HG02884 (cell line): ENCODE data around the gene EMC9.
A peak's percentile ranks its signal among the peaks of the same experiment; 100 is the strongest.
"Not testable (repeated sequence)": the region's sequence is repeated elsewhere in the genome, so short reads cannot be mapped to it uniquely, and the experiment has no call there.

Experiments used
- ATAC-seq: cut with Tn5 transposase; IDR thresholded peaks from one replicate; pipeline ENCODE4 v1.9.1; 2021; ENCODE audit warnings: mild to moderate bottlenecking, moderate library complexity; ENCODE audit not compliant: unreplicated experiment

Gene EMC9

DNA sequence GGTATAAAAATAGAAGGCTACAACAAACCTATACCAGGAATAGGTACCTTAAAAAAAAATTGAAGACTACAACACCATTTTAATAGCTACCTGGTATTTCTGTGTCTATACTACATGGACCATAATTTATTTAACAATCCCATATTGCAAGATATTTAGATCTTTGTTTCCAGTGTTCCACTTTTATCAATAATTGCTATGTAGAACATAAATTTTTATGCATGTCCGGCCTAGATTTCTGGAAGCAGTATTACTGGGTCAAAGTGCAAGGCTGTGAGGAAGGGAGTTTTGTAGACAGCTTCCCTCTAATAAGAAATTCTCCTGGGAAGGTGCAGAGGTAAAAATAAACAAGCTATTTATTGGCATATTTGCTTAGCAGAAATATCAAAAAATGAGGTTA lies 30.9 kb downstream of the EMC9 start:
- ATAC-seq, result no peak

DNA sequence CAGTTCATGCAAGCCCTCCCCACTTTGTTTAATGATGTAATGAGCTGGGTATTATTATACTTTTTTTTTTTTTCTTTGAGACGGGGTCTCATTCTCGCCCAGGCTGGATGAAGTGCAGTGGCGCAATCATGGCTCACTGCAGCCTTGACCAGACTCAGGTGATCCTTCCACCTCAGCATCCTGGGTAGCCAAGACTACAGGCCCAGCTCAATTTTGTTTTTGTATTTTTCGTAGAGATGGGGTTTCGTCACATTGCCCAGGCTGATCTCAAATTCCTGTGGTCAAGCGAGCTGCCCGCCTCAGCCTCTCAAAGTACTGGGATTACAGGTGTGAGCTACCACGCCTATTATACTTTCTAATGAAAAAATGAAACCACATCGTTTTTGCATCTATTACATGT lies 31.3 kb downstream of the EMC9 start:
- no peak for ATAC-seq

DNA sequence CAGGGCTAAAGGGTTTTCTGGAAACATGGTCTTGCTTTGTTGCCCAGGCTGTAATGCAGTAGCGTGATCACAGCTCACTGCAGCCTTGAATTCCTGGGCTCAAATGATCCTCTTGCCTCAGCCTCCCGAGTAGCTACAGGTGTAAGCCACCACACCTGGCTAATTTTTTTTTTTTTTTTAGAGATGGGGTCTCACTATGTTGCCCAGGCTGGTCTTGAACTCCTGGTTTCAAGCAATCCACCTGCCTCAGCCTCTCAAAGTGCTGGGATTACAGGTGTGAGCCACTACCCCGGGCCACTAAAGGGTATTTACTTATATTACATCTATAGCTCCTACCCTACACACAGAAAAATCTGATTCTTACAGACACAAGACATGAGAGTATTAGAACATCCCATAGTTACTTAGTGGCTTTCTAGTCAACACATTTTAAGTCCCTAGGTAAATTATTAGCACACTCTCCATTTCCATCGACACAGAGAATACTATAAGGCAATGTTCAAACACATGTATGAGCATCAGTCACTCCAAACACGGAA lies 33.0 kb downstream of the EMC9 start:
- peak; percentile 30 for ATAC-seq

DNA sequence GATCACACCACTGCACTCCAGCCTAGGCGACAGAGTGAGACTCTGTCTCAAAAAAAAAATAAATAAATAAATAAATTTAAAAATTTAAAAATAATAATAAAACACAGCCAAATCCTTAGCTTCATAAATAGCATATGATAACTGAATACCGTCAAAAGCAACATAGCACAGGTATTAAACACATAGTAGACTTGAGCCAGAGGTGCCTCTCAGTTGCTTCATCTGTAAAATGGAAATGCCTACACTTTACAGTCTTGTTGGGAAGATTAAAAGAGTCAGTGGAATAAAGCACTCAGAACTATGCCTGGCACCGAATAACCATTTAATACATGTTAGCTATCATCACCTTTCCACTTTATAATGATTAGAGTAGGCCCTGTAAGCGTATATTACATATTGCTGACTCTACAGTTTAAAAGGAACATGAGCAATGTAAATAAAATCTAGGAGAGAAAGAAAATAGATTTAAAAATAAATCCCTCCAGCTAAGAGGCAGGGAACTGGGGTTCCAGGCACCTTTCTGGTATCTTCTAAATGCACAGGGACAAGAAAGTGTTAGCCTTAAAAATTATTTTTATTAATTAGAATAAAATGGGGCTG lies 34.6 kb downstream of the EMC9 start:
- no peak for ATAC-seq

DNA sequence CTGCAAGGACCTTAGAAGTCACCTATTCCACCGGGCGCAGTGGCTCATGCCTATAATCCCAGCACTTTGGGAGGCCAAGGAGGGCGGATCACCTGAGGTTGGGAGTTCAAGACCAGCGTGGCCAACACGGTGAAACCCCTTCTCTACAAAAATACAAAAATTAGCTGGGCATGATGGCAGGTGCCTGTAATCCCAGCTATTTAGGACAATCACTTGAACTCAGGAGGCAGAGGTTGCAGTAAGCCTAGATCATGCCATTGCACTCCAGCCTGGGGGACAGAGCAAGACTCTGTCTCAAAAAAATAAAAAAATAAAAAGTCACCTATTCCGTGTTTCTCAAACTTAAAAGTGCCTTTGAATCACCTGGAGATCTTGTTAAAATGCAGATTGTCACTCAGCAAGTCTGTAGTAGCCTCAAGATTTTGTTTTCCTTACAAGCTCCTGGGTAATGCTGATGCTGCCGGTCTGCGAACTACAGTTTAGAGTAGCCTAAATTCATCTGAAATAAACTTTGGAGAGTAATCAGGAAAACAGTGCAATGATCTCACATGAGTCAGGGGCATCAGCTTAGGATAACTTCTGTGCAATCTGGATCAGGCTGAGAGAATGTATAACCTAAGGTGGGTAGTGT lies 35.7 kb downstream of the EMC9 start:
- not testable (repeated sequence) for ATAC-seq

DNA sequence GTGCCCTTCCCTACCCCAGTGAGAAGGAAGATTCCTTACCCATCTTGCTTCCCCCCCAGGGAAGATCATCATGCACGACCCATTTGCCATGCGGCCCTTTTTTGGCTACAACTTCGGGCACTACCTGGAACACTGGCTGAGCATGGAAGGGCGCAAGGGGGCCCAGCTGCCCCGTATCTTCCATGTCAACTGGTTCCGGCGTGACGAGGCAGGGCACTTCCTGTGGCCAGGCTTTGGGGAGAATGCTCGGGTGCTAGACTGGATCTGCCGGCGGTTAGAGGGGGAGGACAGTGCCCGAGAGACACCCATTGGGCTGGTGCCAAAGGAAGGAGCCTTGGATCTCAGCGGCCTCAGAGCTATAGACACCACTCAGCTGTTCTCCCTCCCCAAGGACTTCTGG lies 37.9 kb downstream of the EMC9 start:
- ATAC-seq, result no peak

DNA sequence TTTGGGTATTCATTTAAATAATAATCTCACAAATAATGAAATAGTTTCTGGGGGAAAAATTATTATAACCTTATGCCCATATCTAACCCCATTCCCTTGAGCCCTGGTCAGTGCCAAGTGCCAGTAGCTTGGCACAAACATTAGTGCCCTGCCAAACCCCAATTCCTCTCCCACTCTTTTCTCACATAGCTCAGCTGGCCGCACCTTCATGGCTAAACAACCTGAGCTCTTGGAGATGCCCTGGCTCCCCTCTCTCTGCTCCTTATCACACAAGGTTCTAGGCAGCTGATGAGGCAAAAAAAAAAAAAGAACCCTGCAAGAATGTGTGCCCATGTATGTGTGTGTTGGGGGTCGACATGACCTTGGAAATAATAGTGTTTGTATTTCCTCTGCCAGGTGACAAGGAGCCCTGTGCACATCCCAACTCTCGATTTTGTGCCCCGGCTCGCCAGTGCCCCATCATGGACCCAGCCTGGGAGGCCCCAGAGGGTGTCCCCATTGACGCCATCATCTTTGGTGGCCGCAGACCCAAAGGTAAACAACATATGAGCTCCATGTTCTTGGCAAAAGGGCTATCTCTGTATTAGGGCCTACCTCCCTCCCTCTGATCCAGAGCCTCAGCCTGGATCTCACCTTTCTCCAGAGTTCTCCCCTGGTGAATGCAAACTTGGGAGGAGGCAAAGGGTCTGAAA lies 38.9 kb downstream of the EMC9 start:
- ATAC-seq, result no peak

DNA sequence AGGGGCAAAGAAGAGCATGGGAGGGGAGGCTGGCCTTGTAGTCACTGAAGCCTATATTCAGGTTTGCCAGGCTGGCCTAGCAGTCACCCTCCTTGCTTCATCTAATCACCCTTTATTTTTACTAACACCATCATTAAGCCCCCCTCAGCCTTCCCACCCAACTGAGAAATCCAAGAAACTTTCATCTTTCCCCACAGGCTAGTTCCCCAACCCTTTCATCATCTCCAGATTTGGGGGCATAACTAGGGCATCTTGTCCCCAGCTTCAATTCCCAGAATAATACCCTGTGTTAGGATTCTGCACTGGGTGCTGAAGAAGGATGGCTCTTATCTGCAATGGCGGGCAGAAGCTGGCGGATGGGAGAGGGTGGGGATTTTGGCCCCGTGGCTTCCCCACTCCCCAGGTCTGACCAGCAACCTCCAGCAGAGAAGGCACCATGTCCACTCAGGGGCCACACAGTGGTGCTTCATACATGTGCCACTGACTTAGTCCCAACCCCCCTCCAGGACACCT lies 40.4 kb downstream of the EMC9 start:
- ATAC-seq, result no peak

DNA sequence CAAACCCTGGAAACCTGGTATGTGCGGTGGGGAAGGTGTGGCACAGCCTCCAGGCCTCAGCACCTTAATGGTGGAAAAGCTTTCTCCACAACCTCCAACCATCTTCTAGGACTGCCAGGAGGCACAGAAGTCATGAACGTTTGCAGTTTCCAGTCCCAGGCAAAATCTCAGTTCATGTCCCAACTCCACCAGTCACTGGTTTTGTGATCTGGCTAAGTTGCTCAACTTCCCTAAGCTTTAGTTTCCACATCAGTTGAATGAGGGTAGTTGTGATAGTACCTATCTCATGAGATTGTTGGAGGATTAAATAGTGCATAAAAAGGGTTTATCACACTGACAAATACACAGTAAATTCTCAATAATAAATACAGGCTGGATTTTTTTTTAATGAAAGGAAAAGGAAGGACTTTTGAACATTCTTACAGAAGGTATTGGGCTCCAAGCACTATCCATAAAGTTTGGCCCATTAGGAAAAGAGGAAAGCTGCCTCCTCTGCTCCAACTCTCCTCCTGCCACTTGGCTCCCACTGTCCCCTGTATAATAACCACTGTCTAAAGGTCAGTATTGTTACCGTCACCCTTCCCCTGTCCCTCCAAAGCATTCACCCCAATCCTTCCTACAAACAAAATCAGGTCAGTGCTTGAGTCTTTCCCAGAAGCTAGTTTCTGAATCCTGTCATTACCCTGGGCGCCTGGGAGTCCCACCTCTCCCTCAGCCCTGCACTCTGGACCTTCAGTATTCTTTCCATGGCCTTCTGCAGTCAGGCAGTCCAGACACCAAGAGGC lies 41.0 kb downstream of the EMC9 start:
- no peak for ATAC-seq

DNA sequence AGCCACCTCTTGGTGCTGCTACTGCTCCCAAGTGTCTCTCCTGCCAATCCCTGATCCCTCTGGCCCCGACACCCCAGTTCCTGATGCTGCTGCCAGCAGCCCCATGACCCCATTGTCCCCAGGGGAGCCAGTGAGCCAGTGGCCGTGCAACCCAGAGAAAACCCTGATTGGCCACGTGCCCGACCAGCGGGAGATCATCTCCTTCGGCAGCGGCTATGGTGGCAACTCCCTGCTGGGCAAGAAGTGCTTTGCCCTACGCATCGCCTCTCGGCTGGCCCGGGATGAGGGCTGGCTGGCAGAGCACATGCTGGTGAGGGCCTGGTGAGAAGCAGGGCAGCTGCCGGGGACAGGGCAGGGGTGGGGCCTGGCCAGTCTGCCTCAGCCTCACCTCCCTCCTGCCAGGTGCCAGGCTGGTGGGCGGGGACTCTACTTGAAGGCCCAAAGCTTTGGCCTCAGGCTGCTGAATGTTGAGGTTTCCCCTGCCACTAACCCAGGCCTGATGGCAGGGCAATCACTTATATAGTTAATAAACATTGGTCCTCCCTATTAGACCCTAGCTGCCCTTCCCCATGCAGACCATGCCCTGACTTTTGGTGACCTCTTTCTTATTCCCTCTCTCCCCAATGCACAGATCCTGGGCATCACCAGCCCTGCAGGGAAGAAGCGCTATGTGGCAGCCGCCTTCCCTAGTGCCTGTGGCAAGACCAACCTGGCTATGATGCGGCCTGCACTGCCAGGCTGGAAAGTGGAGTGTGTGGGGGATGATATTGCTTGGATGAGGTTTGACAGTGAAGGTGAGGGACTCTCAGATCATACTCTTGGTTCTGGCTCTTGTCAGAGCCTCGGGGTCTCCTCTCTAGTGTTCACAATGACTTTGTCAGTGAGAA lies 42.2 kb downstream of the EMC9 start:
- ATAC-seq, result no peak

DNA sequence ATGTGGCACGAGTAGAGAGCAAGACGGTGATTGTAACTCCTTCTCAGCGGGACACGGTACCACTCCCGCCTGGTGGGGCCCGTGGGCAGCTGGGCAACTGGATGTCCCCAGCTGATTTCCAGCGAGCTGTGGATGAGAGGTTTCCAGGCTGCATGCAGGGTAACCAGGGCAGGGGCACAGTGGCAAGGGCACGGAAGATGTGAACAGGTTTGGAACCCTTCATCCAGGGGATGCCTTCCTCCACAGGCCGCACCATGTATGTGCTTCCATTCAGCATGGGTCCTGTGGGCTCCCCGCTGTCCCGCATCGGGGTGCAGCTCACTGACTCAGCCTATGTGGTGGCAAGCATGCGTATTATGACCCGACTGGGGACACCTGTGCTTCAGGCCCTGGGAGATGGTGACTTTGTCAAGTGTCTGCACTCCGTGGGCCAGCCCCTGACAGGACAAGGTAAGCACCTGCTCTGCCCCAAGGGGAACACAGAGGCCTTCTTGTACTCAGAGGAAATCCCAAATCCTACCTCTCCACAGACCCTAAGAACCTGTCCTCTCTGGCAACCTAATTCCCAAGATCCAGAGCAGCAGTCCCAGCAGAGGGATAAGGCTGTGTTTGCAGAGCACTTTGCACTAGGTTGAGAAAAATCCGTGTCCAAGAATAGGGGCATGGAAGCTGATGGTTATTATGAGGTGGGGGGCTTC lies 43.0 kb downstream of the EMC9 start:
- ATAC-seq, result no peak

DNA sequence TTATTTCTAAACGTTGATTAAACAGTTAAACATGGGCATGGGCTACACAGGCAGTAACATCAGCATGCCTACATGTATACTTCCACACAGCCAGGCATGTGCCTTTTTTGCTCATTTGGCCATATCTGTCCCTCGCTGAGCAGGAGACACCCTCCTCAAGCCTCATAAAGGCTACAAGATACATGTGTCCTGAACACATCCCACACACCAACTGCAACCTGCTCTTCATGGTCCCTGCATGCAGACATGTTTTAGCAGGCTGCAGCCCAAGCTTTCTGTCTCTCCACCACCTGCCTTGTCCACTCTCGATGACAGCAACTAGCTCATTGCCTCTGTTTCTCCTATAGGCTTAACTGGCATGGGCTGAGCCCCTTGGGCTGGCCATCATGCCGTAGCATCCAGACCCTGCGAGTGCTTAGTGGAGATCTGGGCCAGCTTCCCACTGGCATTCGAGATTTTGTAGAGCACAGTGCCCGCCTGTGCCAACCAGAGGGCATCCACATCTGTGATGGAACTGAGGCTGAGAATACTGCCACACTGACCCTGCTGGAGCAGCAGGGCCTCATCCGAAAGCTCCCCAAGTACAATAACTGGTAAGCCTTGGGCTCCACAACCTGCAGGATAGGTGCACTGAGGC lies 44.7 kb downstream of the EMC9 start:
- ATAC-seq, result no peak

DNA sequence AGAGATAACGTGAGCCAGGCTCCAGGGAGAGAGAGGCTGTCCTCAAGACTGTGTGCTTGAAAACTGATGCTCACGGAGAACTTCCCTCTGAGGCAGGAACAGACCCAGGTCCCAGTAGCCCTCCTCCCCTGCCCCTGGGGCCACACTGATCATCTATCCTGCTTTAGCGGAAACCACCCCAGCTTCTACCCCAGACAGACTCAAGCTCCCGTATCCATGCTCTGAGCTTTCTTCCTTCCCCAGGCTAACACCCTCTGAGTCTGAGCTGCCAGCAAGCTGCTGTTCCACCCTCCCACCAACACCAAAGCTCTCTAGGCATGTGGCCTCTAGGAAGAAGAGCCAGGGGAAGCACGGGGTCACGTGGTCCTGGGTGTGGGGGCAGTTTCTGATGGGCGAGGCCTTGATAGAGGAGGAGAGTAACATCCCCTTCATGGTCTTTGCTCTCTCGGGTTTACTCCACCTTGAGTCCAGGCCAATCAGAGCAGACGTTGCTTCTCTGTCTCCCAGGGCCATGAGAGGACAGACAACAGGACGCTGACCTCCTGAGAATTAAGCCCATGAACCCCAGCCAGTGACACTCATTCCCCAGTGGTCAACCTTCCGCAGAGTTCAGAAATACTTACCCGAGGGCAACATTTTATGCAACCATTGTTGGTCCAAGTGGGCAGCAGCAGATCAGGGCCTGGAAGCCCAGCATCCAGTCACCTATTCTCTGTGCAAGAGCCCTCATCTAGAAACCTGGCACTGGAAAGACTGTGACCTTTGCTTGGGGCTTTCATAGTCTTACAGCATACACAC lies 45.9 kb downstream of the EMC9 start:
- ATAC-seq, result peak; percentile 74

DNA sequence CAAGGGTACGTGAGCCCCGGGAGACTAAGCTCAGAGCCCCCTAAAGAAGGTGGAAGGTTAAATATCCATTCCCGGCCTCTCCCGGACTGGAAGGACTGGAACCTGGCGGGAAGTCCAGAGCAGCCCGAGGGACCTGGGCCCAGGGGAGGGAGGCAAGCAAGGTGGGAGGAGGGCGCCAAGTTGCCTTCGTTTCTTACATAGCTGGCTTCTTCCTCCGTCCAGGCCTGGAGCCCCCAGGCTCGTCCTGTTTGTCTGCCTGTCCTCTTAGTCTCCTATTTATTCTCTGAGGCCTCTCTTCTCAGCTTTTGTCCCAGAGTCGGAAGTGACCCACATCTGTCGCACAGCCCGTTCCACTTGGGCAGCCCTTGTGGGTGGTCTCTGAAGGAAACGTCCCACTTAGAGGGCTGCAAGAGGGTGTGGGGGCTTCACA lies 46.5 kb downstream of the EMC9 start:
- ATAC-seq, result peak; percentile 1

DNA sequence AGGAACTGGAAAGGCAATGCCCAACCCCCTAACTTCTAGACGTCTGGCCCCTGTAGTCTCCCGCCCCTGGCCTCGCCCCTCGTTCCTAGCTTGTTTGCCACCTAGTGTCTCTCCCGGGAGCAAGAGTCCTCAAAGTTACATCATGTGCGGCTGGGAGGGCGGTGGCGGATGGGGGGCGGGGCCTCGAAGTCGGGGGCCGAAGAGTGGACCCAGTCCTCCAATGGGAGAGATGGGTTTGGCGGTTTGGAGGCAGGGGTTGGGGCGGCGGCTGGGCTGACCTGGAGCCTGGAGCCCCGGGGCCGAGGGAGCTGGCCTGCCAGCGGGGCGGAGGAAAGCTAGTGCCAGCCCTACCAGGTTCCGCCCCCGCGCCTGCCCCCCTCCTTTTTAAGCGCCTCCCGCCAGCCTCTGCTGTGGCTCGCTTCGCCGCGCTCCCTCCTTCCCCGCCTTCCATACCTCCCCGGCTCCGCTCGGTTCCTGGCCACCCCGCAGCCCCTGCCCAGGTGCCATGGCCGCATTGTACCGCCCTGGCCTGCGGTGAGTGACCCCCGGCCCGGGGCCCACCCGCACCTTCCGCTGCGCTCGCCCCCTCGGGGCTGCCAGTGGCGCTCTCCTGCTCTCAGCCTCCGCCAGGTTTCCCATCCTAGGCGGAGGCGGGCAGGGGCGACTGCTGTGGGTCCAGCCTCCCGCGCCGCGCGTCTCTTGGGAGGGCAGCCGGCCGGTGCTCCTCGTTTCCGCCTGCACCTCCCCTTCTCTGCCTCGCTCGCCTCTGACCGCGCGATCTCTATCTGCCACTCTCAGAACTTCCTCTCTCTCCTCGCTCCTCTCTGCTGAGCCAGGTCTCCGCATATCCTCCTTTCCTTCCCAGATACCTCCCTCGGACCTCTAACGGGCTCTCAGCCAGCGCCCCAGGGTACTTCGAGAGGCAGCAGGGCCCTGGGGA lies 47.2 kb downstream of the EMC9 start, which contains the start of gene PCK2:
TSS of gene PCK2 (plus strand) at position 411 of the 940 bp plus-strand sequence. CDS start at position 506, 95 bp downstream.
- ATAC-seq, result peak; percentile 33

DNA sequence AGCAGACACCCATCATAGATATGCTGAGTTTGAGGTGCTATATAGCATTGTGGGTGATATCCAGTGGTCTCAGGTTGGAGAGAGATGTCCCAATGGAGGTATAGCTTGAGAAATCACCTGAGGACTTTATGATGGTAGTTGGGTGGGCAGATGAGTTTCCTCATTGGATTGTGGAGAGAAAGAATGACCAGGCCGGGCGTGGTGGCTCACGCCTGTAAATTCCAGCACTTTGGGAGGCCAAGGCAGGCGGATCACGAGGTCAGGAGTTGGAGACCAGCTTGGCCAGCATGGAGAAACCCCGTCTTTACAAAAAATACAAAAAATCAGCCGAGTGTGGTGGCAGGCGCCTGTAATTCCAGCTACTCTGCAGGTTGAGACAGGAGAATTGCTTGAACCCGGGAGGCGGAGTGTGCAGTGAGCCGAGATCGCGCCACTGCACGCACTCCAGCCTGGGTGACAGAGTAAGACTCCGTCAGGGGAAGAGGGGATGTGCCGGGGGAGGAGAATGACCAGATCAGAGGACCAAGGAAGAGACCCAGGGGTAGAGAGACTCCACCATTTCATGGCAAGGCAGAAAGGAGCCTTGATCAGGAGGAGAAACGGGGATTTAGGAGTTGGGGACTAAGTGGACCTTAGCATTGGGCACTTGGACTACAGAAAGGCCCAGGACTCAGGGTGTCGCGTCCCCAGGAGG lies 48.0 kb downstream of the EMC9 start:
- ATAC-seq, result no peak
